GM12878 (cell line): ENCODE measurements around the gene NFAM1. TPM values are rescaled to one million over a fixed set of nuclear protein-coding genes. Genes with fewer than 3 reads are reported as not detected.

Experiments
- ATAC-seq: fragments of 200-7000 bp; cut with Tn5 transposase; 3 replicates; pipeline ENCODE4 v1.9.1; 2020; ENCODE audit warnings: mild to moderate bottlenecking, moderate library complexity
- BruUV-seq: library from RNA; stranded (reverse); fragments of 400-500 nt; replicated peaks from 2 replicates; lab custom pipeline; 2021; lab: Mats Ljungman, UMichigan
- CTCF ChIA-PET: fragments of 300-600 bp; sonication (Branson Sonifier 250); formaldehyde crosslinking; extraction: SDS; loops from one replicate; lab custom pipeline; 2021; ENCODE audit warnings: inconsistent platforms; lab: Yijun Ruan, JAX
- POLR2A ChIA-PET: fragments of 350-600 bp; formaldehyde crosslinking; extraction: SDS; loops from one replicate; lab custom pipeline; 2021; ENCODE audit warnings: inconsistent platforms; lab: Charles Lee
- RAD21 ChIA-PET: fragments of 300-600 bp; sonication (Branson Sonifier 250); formaldehyde crosslinking; loops from one replicate; lab custom pipeline; 2023; ENCODE audit warnings: antibody characterized with exemption; ENCODE audit not compliant: unreplicated experiment; lab: Charles Lee
- SMC1A ChIA-PET: fragments of 300-600 bp; sonication (Branson Sonifier 250); formaldehyde crosslinking; loops from one replicate; lab custom pipeline; 2023; ENCODE audit not compliant: unreplicated experiment, uncharacterized antibody; lab: Charles Lee
- DNase-seq: peaks from one replicate; pipeline ENCODE4 v3.0.0-alpha.2; 2011; ENCODE audit warnings: low read depth, low spot score
- FAIRE-seq: peaks from 3 replicates; lab custom pipeline; 2011; peaks lifted over from hg19 to GRCh38; lab: Jason Lieb, UNC
- H2AFZ ChIP-seq: 2 replicates; pipeline ENCODE4 v1.6.0; 2011; ENCODE audit warnings: low read depth, low read length, control low read depth; ENCODE audit not compliant: control insufficient read depth
- H3K27ac ChIP-seq: 2 replicates; pipeline ENCODE4 v1.5.1; 2011; ENCODE audit warnings: control low read depth; ENCODE audit not compliant: control insufficient read depth, insufficient read depth
- H3K27me3 ChIP-seq, 2 experiments: replicated peaks in 1 of 2; 2 replicates each; pipeline versions ENCODE4 v1.6.0 to v1.6.1; 2011; ENCODE audit warnings: low read length in 1 of 2; ENCODE audit not compliant: control insufficient read depth in 2 of 2, insufficient read depth in 2 of 2
- H3K36me3 ChIP-seq, 2 experiments: 2 replicates each; pipeline ENCODE4 v1.5.1; 2011; ENCODE audit warnings: low read length in 1 of 2; ENCODE audit not compliant: control insufficient read depth in 2 of 2, insufficient read depth in 2 of 2
- H3K4me1 ChIP-seq: 2 replicates; pipeline ENCODE4 v1.6.1; 2011; ENCODE audit warnings: mild to moderate bottlenecking, low read length, moderate library complexity, mixed read lengths; ENCODE audit not compliant: control insufficient read depth, insufficient read depth
- H3K4me2 ChIP-seq: 2 replicates; pipeline ENCODE4 v1.6.0; 2011; ENCODE audit warnings: control low read depth; ENCODE audit not compliant: control insufficient read depth, insufficient read depth
- H3K4me3 ChIP-seq: fragments of 200-600 bp; sonication (generic); 2 replicates; pipeline ENCODE4 v1.5.1; 2016
- H3K79me2 ChIP-seq: 2 replicates; pipeline ENCODE4 v1.6.0; 2011; ENCODE audit warnings: low read length; ENCODE audit not compliant: control insufficient read depth, insufficient read depth
- H3K9ac ChIP-seq: 2 replicates; pipeline ENCODE4 v1.8.0; 2011; ENCODE audit warnings: low read length, control low read depth, mixed read lengths; ENCODE audit not compliant: control insufficient read depth, insufficient read depth
- H3K9me3 ChIP-seq: replicated peaks from 3 replicates; pipeline ENCODE4 v1.5.1; 2011; ENCODE audit warnings: mild to moderate bottlenecking, low read length; ENCODE audit not compliant: control insufficient read depth, insufficient read depth
- H4K20me1 ChIP-seq: 2 replicates; pipeline ENCODE4 v1.6.0; 2011; ENCODE audit not compliant: control insufficient read depth, insufficient read depth
- MYB ChIP-seq: fragments of 150-350 bp; IDR thresholded peaks from 2 replicates; pipeline ENCODE4 v1.6.1; 2014; ENCODE audit warnings: mild to moderate bottlenecking, low read depth, low read length, borderline replicate concordance
- NRF1 ChIP-seq: conservative IDR thresholded peaks from 2 replicates; pipeline ENCODE4 v1.6.1; 2011; ENCODE audit warnings: mild to moderate bottlenecking, low read depth, low read length, improper control_type of control experiment
- RCOR1 ChIP-seq: conservative IDR thresholded peaks from 2 replicates; pipeline ENCODE4 v1.6.1; 2012; ENCODE audit warnings: low read depth, low read length, improper control_type of control experiment
- ZNF384 ChIP-seq: IDR thresholded peaks from 2 replicates; pipeline ENCODE4 v1.6.1; 2012; ENCODE audit warnings: low read depth, mild to moderate bottlenecking, low read length, improper control_type of control experiment, borderline replicate concordance
- WGBS: methylation state at CpG from one replicate; pipeline ENCODE4 v1.1.6; 2016; ENCODE audit warnings: low lambda C conversion rate; ENCODE audit not compliant: insufficient replicate concordance, insufficient coverage; ENCODE audit errors: missing lambda C conversion rate; 5-methylcytosine and 5-hydroxymethylcytosine counted together
- in situ Hi-C: fragments of 300-500 bp; cut with MboI; formaldehyde crosslinking; loops from 9 replicates; pipeline ENCODE4 v1.14.3; 2018; ENCODE audit warnings: mixed read lengths
- intact Hi-C: fragments of 100-400 bp; cut with micrococcal nuclease; formaldehyde crosslinking; loops from one replicate; pipeline ENCODE4 v1.14.2; 2022; ENCODE audit not compliant: unreplicated experiment
- polyA plus RNA-seq, 11 experiments: library from polyadenylated mRNA; depleted of rRNA in 4 of 11; unstranded in 6 of 11; stranded (reverse) in 5 of 11; fragments of >200 nt; fragmentation: Nextera tagmentation in 4 of 11; fragmentation: Illumina TruSeq in 1 of 11; extraction: Ambion mirVana in 4 of 11; extraction: Trizol in 1 of 11; gene quantifications; 1 replicate in 1 of 11; 2 replicates in 10 of 11; pipeline versions ENCODE4 v1.2.1 to v1.2.3, GENCODE V29; 2011 to 2016; ENCODE audit warnings: inconsistent platforms in 2 of 11, missing spikeins in 2 of 11, low read depth in 1 of 11
- total RNA-seq, 4 experiments: library from RNA; depleted of rRNA in 3 of 4; stranded (reverse); fragments of >200 nt in 3 of 4; fragmentation: Illumina TruSeq in 1 of 4; extraction: Trizol in 1 of 4; gene quantifications; 2 replicates each; pipeline versions ENCODE4 v1.2.1 to v1.2.3, GENCODE V29; 2013 to 2021
- TF ChIP-seq, protein P1 (sequence below): fragments of 450-650 bp; IDR thresholded peaks from 2 replicates; pipeline ENCODE4 v1.6.1; 2018; ENCODE audit warnings: mild to moderate bottlenecking, low read depth, moderate library complexity; ENCODE audit not compliant: partially characterized antibody

NFAM1 gene
- total and polyA plus RNA-seq, 10 of the 15 experiments (the other 5 are each of a cell fraction or from before 2014, with no cell fraction given), result 0.13 to 1.3 (median 0.24) TPM; not detected in 3

DNA sequence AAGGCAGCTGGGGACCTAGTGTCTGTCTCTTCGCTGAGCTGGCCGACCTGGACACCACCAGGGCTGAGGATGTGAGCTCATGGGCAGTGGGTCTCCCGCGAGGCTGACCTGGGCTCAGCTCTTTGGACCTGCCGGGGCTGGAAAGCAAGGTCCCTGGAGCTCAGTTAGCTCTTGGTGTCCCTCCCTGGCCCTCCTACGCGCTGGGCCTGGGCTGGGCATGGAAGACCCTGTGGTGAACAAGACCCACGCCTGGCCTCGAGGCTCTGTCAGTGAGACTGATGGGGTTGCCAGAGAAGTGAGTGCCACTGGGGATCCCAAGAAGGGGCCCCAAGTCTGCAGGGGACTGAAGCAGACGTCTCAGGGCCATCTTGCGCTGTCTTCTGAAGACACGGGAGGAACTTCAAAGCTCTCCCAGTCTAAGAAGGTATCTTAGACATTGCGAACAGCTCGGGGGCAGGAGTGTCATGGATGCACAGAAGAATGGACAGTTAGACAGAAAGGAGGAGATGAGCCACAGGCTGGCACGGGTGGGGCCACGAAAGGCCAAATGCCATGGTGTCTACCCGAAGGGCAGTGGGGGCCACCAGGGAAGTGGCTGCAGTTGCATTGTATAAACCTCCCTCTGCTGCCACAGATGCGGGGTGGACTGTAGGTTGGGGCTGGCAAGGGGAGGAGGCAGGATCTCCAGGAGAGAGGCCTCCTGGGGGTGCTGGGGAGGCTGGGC lies 31.2 kb downstream of the NFAM1 start:
- peaks cover 16% of the 10 kb centered on the region for H3K4me1 ChIP-seq
- no peaks in the 10 kb centered on the region; a peak in 1 of 4 replicates for H3K27me3 ChIP-seq
- POLR2A ChIA-PET, result interaction anchor here (0.6 to 1.2 kb wide), 2 partner anchors 38 to 52 kb away, joined by 5 read pairs; no protein-coding TSS in a partner anchor
- SMC1A ChIA-PET, result no interaction called here
- no peaks in the 10 kb centered on the region for H3K36me3 ChIP-seq
- intact Hi-C loops, result no loop called here
- no peaks in the 10 kb centered on the region for H4K20me1 ChIP-seq
- in situ Hi-C loops, result no loop called here
- no peak for FAIRE-seq
- H3K4me2 ChIP-seq, result no peak overlapping the region
- no peak overlapping the region for H3K27ac ChIP-seq
- no peak overlapping the region for H2AFZ ChIP-seq
- WGBS, result 74% methylated on average over 18 of the region's 18 CpGs
- TF ChIP-seq ZNF384 (no peak), NRF1 (no peak), MYB (no peak), RCOR1 (no peak)
- TF ChIP-seq, protein P1, sequence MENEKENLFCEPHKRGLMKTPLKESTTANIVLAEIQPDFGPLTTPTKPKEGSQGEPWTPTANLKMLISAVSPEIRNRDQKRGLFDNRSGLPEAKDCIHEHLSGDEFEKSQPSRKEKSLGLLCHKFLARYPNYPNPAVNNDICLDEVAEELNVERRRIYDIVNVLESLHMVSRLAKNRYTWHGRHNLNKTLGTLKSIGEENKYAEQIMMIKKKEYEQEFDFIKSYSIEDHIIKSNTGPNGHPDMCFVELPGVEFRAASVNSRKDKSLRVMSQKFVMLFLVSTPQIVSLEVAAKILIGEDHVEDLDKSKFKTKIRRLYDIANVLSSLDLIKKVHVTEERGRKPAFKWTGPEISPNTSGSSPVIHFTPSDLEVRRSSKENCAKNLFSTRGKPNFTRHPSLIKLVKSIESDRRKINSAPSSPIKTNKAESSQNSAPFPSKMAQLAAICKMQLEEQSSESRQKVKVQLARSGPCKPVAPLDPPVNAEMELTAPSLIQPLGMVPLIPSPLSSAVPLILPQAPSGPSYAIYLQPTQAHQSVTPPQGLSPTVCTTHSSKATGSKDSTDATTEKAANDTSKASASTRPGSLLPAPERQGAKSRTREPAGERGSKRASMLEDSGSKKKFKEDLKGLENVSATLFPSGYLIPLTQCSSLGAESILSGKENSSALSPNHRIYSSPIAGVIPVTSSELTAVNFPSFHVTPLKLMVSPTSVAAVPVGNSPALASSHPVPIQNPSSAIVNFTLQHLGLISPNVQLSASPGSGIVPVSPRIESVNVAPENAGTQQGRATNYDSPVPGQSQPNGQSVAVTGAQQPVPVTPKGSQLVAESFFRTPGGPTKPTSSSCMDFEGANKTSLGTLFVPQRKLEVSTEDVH, result no peak
- no peaks in the 10 kb centered on the region for H3K79me2 ChIP-seq
- H3K9me3 ChIP-seq, result no peaks in the 10 kb centered on the region
- no peak for DNase-seq
- no peak for ATAC-seq
- H3K4me3 ChIP-seq, result no peak overlapping the region
- CTCF ChIA-PET, result no interaction called here
- BruUV-seq, result no TSS peak
- no peak overlapping the region for H3K9ac ChIP-seq
- RAD21 ChIA-PET, result interaction anchor here (0.5 to 1.3 kb wide), 2 partner anchors 16 to 20 kb away, joined by 3 read pairs; no protein-coding TSS in a partner anchor
